H1 (cell line): ENCODE results near the gene GMEB2. TPM values are rescaled to one million over a fixed set of nuclear protein-coding genes. Genes with fewer than 3 reads are reported as not detected.

Experiments
- CTCF ChIA-PET: fragments of 300-600 bp; sonication (Branson Sonifier 250); formaldehyde crosslinking; loops from one replicate; lab custom pipeline; 2021; ENCODE audit not compliant: partially characterized antibody; lab: Charles Lee
- POLR2A ChIA-PET: fragments of 300-600 bp; sonication (Branson Sonifier 250); formaldehyde crosslinking; loops from one replicate; lab custom pipeline; 2021; ENCODE audit warnings: inconsistent platforms; ENCODE audit not compliant: partially characterized antibody; lab: Charles Lee
- DNase-seq, 2 experiments: peaks; one replicate each; pipeline versions ENCODE4 v3.0.0 to v3.0.0-alpha.2; 2010 to 2022; ENCODE audit warnings: low spot score in 2 of 2, low read depth in 1 of 2, mixed read lengths in 1 of 2
- FAIRE-seq: peaks from 2 replicates; lab custom pipeline; 2011; peaks lifted over from hg19 to GRCh38; lab: Jason Lieb, UNC
- H2AFZ ChIP-seq: 2 replicates; pipeline ENCODE4 v1.8.1; 2012; ENCODE audit warnings: low read length, inconsistent platforms
- H2AK5ac ChIP-seq: 2 replicates; pipeline ENCODE4 v1.6.1; 2013; ENCODE audit warnings: low read depth, low read length
- H2BK120ac ChIP-seq: replicated peaks from 2 replicates; pipeline ENCODE3; 2013; ENCODE audit warnings: low read depth, low read length, inconsistent platforms
- H2BK12ac ChIP-seq: 2 replicates; pipeline ENCODE4 v1.6.1; 2013; ENCODE audit warnings: low read depth, low read length
- H2BK15ac ChIP-seq: 2 replicates; pipeline ENCODE4 v1.6.1; 2013; ENCODE audit warnings: low read length
- H2BK20ac ChIP-seq: 2 replicates; pipeline ENCODE4 v1.6.1; 2013; ENCODE audit warnings: low read length
- H2BK5ac ChIP-seq: 2 replicates; pipeline ENCODE4 v1.6.1; 2013; ENCODE audit warnings: low read depth, low read length
- H3K14ac ChIP-seq: 2 replicates; pipeline ENCODE4 v1.6.1; 2013; ENCODE audit warnings: inconsistent platforms; ENCODE audit not compliant: insufficient read length
- H3K18ac ChIP-seq: 2 replicates; pipeline ENCODE4 v1.6.1; 2013; ENCODE audit warnings: low read length; ENCODE audit errors: extremely low read depth
- H3K23ac ChIP-seq: 2 replicates; pipeline ENCODE4 v1.6.1; 2013; ENCODE audit warnings: inconsistent platforms; ENCODE audit not compliant: insufficient read length
- H3K23me2 ChIP-seq: 2 replicates; pipeline ENCODE4 v1.6.1; 2013; ENCODE audit warnings: low read depth, low read length
- H3K27ac ChIP-seq: 2 replicates; pipeline ENCODE4 v1.6.1; 2011; ENCODE audit warnings: low read depth, low read length, inconsistent platforms
- H3K27me3 ChIP-seq, 4 experiments: replicated peaks in 1 of 4; 1 replicate in 1 of 4; 2 replicates in 3 of 4; pipeline versions ENCODE4 v1.6.1 to v1.8.1; 2011 to 2013; ENCODE audit warnings: low read length in 3 of 4, mild to moderate bottlenecking in 3 of 4, inconsistent platforms in 2 of 4, mixed read lengths in 2 of 4, moderate library complexity in 1 of 4; ENCODE audit not compliant: control insufficient read depth in 3 of 4, insufficient read depth in 3 of 4; ENCODE audit errors: extremely low read depth in 1 of 4
- H3K36me3 ChIP-seq, 4 experiments: 2 replicates each; pipeline versions ENCODE4 v1.6.1 to v1.8.1; 2011 to 2013; ENCODE audit warnings: mild to moderate bottlenecking in 4 of 4, low read length in 3 of 4, moderate library complexity in 2 of 4, control low read depth in 1 of 4, inconsistent platforms in 1 of 4; ENCODE audit not compliant: insufficient read depth in 4 of 4, control insufficient read depth in 2 of 4
- H3K4ac ChIP-seq: replicated peaks from 2 replicates; pipeline ENCODE3; 2013; ENCODE audit warnings: low read length, low read depth, mixed read lengths, inconsistent platforms; ENCODE audit not compliant: insufficient read length
- H3K4me1 ChIP-seq, 4 experiments: replicated peaks in 1 of 4; 1 replicate in 1 of 4; 2 replicates in 3 of 4; pipeline versions ENCODE4 v1.6.1 to v1.8.1; 2011 to 2013; ENCODE audit warnings: low read length in 3 of 4, inconsistent platforms in 2 of 4, mixed read lengths in 1 of 4; ENCODE audit not compliant: insufficient read depth in 4 of 4, control insufficient read depth in 3 of 4
- H3K4me2 ChIP-seq, 2 experiments: 2 replicates each; pipeline versions ENCODE4 v1.6.1 to v1.8.1; 2011 to 2013; ENCODE audit warnings: low read depth in 2 of 2, low read length in 2 of 2, control low read depth in 1 of 2, inconsistent platforms in 1 of 2, mild to moderate bottlenecking in 1 of 2; ENCODE audit not compliant: insufficient read depth in 1 of 2
- H3K4me3 ChIP-seq, 4 experiments: fragments of 200-600, 300-600 bp in 1 of 4; sonication (generic), shearing (Covaris generic), sonication (Bioruptor Twin) in 1 of 4; 2 replicates each; pipeline versions ENCODE4 v1.5.1 to v1.8.1; 2011 to 2016; ENCODE audit warnings: low read length in 4 of 4, low read depth in 3 of 4, control low read depth in 2 of 4, inconsistent platforms in 2 of 4, mild to moderate bottlenecking in 2 of 4, mixed read lengths in 1 of 4, moderate library complexity in 1 of 4; ENCODE audit not compliant: insufficient read depth in 2 of 4; ENCODE audit errors: extremely low read depth in 1 of 4
- H3K56ac ChIP-seq: replicated peaks from 2 replicates; pipeline ENCODE3; 2013; ENCODE audit warnings: low read depth, mild to moderate bottlenecking, mixed read lengths, low read length, inconsistent platforms; ENCODE audit not compliant: insufficient read length
- H3K79me1 ChIP-seq: 2 replicates; pipeline ENCODE4 v1.6.1; 2013; ENCODE audit warnings: low read depth, low read length, control low read depth
- H3K79me2 ChIP-seq, 2 experiments: 2 replicates each; pipeline versions ENCODE4 v1.6.1 to v1.8.1; 2012 to 2013; ENCODE audit warnings: low read length in 2 of 2, mild to moderate bottlenecking in 2 of 2, inconsistent platforms in 1 of 2; ENCODE audit not compliant: insufficient read depth in 2 of 2, control insufficient read depth in 1 of 2
- H3K9ac ChIP-seq, 4 experiments: replicated peaks in 1 of 4; 1 replicate in 1 of 4; 2 replicates in 3 of 4; pipeline versions ENCODE4 v1.6.1 to v1.8.1; 2011 to 2013; ENCODE audit warnings: low read depth in 3 of 4, low read length in 3 of 4, control low read depth in 2 of 4, mild to moderate bottlenecking in 2 of 4, moderate library complexity in 2 of 4, inconsistent platforms in 1 of 4; ENCODE audit errors: extremely low read depth in 1 of 4
- H3K9me3 ChIP-seq, 2 experiments: 2 replicates each; pipeline versions ENCODE4 v1.6.1 to v1.8.1; 2012 to 2013; ENCODE audit warnings: mild to moderate bottlenecking in 2 of 2, moderate library complexity in 2 of 2, control low read depth in 1 of 2, inconsistent platforms in 1 of 2, low read depth in 1 of 2, low read length in 1 of 2, mixed read lengths in 1 of 2; ENCODE audit not compliant: insufficient read depth in 2 of 2
- H4K20me1 ChIP-seq, 2 experiments: replicated peaks in 1 of 2; 2 replicates each; pipeline versions ENCODE3 to v1.8.1; 2011 to 2013; ENCODE audit warnings: inconsistent platforms in 2 of 2, low read length in 2 of 2, mild to moderate bottlenecking in 1 of 2; ENCODE audit not compliant: insufficient read depth in 2 of 2, control insufficient read depth in 1 of 2
- H4K5ac ChIP-seq: 2 replicates; pipeline ENCODE4 v1.6.1; 2013; ENCODE audit warnings: low read length, low read depth, mixed read lengths, inconsistent platforms; ENCODE audit not compliant: insufficient read length
- H4K8ac ChIP-seq: 2 replicates; pipeline ENCODE4 v1.8.0; 2013; ENCODE audit warnings: mild to moderate bottlenecking, moderate library complexity, low read length, inconsistent platforms; ENCODE audit not compliant: insufficient read depth; ENCODE audit errors: extremely low read depth
- H4K91ac ChIP-seq: replicated peaks from 2 replicates; pipeline ENCODE3; 2013; ENCODE audit warnings: low read length, mixed read lengths, inconsistent platforms; ENCODE audit not compliant: insufficient read length
- CBX8 ChIP-seq: fragments of 300-800, 300-1000 bp; sonication (generic); IDR thresholded peaks from 2 replicates; pipeline ENCODE4 v1.7.1; 2016; ENCODE audit warnings: low read depth, low read length, borderline replicate concordance
- CTBP2 ChIP-seq: IDR thresholded peaks from 2 replicates; pipeline ENCODE4 v1.7.0; 2011; ENCODE audit warnings: borderline replicate concordance, mild to moderate bottlenecking, moderate library complexity, mixed read lengths, low read length; ENCODE audit not compliant: insufficient read depth, insufficient read length
- HDAC2 ChIP-seq, 2 experiments: fragments of 300-600 bp in 1 of 2; sonication (generic) in 1 of 2; IDR thresholded peaks; 2 replicates each; pipeline ENCODE4 v1.6.1; 2011 to 2012; ENCODE audit warnings: low read depth in 2 of 2, low read length in 2 of 2, mild to moderate bottlenecking in 2 of 2, moderate library complexity in 2 of 2, borderline replicate concordance in 1 of 2, inconsistent platforms in 1 of 2
- JUND ChIP-seq: IDR thresholded peaks from 2 replicates; pipeline ENCODE4 v1.6.1; 2011; ENCODE audit warnings: mild to moderate bottlenecking, improper control_type of control experiment, low read length
- RAD21 ChIP-seq, 2 experiments: IDR thresholded peaks in 1 of 2; conservative IDR thresholded peaks in 1 of 2; 2 replicates each; pipeline ENCODE4 v1.6.1; 2011; ENCODE audit warnings: low read depth in 2 of 2, low read length in 2 of 2, improper control_type of control experiment in 1 of 2, inconsistent platforms in 1 of 2, mild to moderate bottlenecking in 1 of 2, moderate library complexity in 1 of 2
- RNF2 ChIP-seq: fragments of 200-900, 300-1000 bp; sonication (generic); IDR thresholded peaks from 2 replicates; pipeline ENCODE4 v1.7.1; 2016; ENCODE audit warnings: borderline replicate concordance, low read depth, mild to moderate bottlenecking, antibody characterized with exemption, low read length; ENCODE audit not compliant: poor library complexity, severe bottlenecking; ENCODE audit errors: missing control alignments
- SAP30 ChIP-seq: fragments of 300-600 bp; sonication (generic); IDR thresholded peaks from 2 replicates; pipeline ENCODE4 v1.7.1; 2012; ENCODE audit warnings: low read length, moderate library complexity, mild to moderate bottlenecking, inconsistent platforms; ENCODE audit not compliant: insufficient read depth, insufficient replicate concordance
- SRF ChIP-seq: IDR thresholded peaks from 2 replicates; pipeline ENCODE4 v1.6.1; 2011; ENCODE audit warnings: mild to moderate bottlenecking, low read depth, low read length, moderate library complexity
- WGBS, 2 experiments: shearing (Covaris generic) in 1 of 2; methylation state at CpG; one replicate each; pipeline versions ENCODE4 v1.1.6 to v1.1.7; 2013 to 2015; ENCODE audit warnings: low lambda C conversion rate in 2 of 2, mixed read lengths in 2 of 2, inconsistent platforms in 1 of 2, low coverage in 1 of 2, missing lambda C conversion rate in 1 of 2; ENCODE audit not compliant: insufficient replicate concordance in 2 of 2, insufficient coverage in 1 of 2, insufficient read length in 1 of 2; ENCODE audit errors: extremely low coverage in 1 of 2, missing lambda C conversion rate in 1 of 2; 5-methylcytosine and 5-hydroxymethylcytosine counted together
- polyA plus RNA-seq, 7 experiments: library from polyadenylated mRNA; depleted of rRNA in 3 of 7; stranded (reverse) in 5 of 7; unstranded in 2 of 7; fragments of >200 nt in 5 of 7; fragments of 200-250 nt in 2 of 7; gene quantifications; 1 replicate in 5 of 7; 2 replicates in 1 of 7; 4 replicates in 1 of 7; pipeline versions ENCODE4 v1.2.1 to v1.2.3, GENCODE V29; 2011 to 2013; ENCODE audit warnings: missing spikeins in 2 of 7, mixed read lengths in 2 of 7
- total RNA-seq: library from RNA; stranded (reverse); fragmentation: NEBNext Ultra II Directional; extraction: Animal tissue kit (Norgen Biotek cat#: 25700); gene quantifications from 2 replicates; pipeline ENCODE4 v1.2.1, GENCODE V29; 2021

The GMEB2 gene
- total and polyA plus RNA-seq, 2 of the 8 experiments (the other 6 are each of a cell fraction or from before 2014, with no cell fraction given), result 12.9 to 14.2 TPM

GRCh38 chr20:63665708-63666107, 38.8 kb upstream of the GMEB2 start:
- Histone ChIP-seq H3K14ac (no peak overlapping the region), H3K23ac (no peak overlapping the region), H2BK120ac (no peak overlapping the region), H4K91ac (no peak overlapping the region), H3K4me3 (no peak overlapping the region), H3K4me1 (no peaks in the 10 kb centered on the region), H2AFZ (no peak overlapping the region), H2BK5ac (no peak overlapping the region), H3K23me2 (no peaks in the 10 kb centered on the region), H3K56ac (no peak overlapping the region), H3K27me3 (no peaks in the 10 kb centered on the region), H4K8ac (no peak overlapping the region), H3K79me1 (no peaks in the 10 kb centered on the region; the same call in 1 of the 2 replicates), H3K9ac (no peak overlapping the region), H4K5ac (no peak overlapping the region), H2BK15ac (no peak overlapping the region), H3K18ac (no peak overlapping the region), H3K4me2 (no peak overlapping the region), H3K36me3 (peaks cover 2 to 31% (median 18%) of the 10 kb centered on the region in 4 experiments; a peak in 7 of 8 replicates), H2BK20ac (no peak overlapping the region), H4K20me1 (peaks cover 2 to 10% of the 10 kb centered on the region in 2 experiments), H3K79me2 (no peaks in the 10 kb centered on the region), H3K27ac (no peak overlapping the region), H3K9me3 (no peaks in the 10 kb centered on the region), H2BK12ac (no peak overlapping the region), H2AK5ac (no peak overlapping the region), H3K4ac (no peak overlapping the region)
- DNase-seq (no peak), FAIRE-seq (no peak)
- POLR2A ChIA-PET, result interaction anchor here (1.0 kb wide), 1 partner anchor 33 kb away, joined by 5 read pairs; no protein-coding TSS in a partner anchor
- CTCF ChIA-PET, result interaction anchor here (0.7 to 1.5 kb wide), 5 partner anchors 9 to 170 kb away, joined by 3 to 5 read pairs (median 3); no protein-coding TSS in a partner anchor
- WGBS, 2 experiments, result 92% methylated on average over 14 of the region's 14 CpGs; no CpG with 5 or more reads in 1 of the 2 experiments
- TF ChIP-seq SRF (no peak), RAD21 (IDR thresholded peaks at IDR 0.05 in 1 of 2, conservative IDR thresholded peaks at IDR 0.05 in 1 of 2; ENCODE audit: low read depth in 2 of 2, low read length in 2 of 2) (no peak), SAP30 (no peak), CTBP2 (no peak), HDAC2 (IDR thresholded peaks at IDR 0.05; ENCODE audit: borderline replicate concordance in 1 of 2, low read depth in 2 of 2, low read length in 2 of 2) (no peak), JUND (no peak), CBX8 (no peak), RNF2 (no peak)
